Measurements from ENCODE around the gene ADGRD1.

DNA sequence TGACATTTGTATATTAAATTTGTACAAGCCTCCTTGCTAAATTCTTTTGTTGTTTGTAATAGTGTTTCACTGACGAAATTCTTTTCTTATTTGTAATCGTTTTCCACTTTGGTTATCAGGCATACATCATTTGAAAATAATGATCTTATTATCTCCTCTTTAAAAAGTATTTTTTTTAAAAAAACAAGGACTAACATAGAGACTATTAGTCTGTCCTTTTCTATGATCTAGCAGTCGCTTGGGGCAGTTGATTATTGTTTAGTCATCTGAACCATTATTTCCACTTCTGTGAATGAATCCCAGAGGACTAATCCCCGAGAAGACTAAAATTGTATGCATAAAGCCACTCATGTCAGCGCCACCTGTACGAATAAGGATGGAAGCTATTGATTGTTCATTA, 11.5 kb downstream of the ADGRD1 start:
- TF ChIP-seq CTCF (IDR thresholded peaks at IDR 0.05), result no peak
- no peak for TF ChIP-seq EP300 (IDR thresholded peaks at IDR 0.05)

Measured in esophagus muscularis mucosa (tissue), 3 donors.